Endodermal cell (in vitro differentiated cells): ENCODE measurements around the gene TTLL10. TPM values are rescaled to one million over a fixed set of nuclear protein-coding genes. Genes with fewer than 3 reads are reported as not detected.

ENCODE experiments used
- DNase-seq: peaks from one replicate; pipeline ENCODE4 v3.0.0-alpha.2; 2017
- H3K27ac ChIP-seq: 2 replicates; pipeline ENCODE4 v1.5.1; 2013; ENCODE audit warnings: mild to moderate bottlenecking, low read depth, low read length, moderate library complexity
- H3K27me3 ChIP-seq: 2 replicates; pipeline ENCODE4 v1.6.1; 2013; ENCODE audit warnings: mild to moderate bottlenecking, low read length, moderate library complexity; ENCODE audit not compliant: insufficient read depth, control insufficient read depth, poor library complexity, severe bottlenecking
- H3K36me3 ChIP-seq: 2 replicates; pipeline ENCODE4 v1.7.0; 2013; ENCODE audit warnings: mild to moderate bottlenecking, low read length, moderate library complexity; ENCODE audit not compliant: control insufficient read depth, insufficient read depth
- H3K4me1 ChIP-seq: one replicate; pipeline ENCODE4 v1.7.0; 2013; ENCODE audit warnings: low read length; ENCODE audit not compliant: control insufficient read depth, insufficient read depth
- H3K4me3 ChIP-seq: 2 replicates; pipeline ENCODE4 v1.5.1; 2013; ENCODE audit warnings: mild to moderate bottlenecking, low read length, moderate library complexity
- H3K9ac ChIP-seq: 2 replicates; pipeline ENCODE4 v1.6.1; 2013; ENCODE audit warnings: mild to moderate bottlenecking, low read length, moderate library complexity; ENCODE audit not compliant: poor library complexity, severe bottlenecking; ENCODE audit errors: extremely low read depth
- H3K9me3 ChIP-seq: 2 replicates; pipeline ENCODE4 v1.6.1; 2013; ENCODE audit warnings: mild to moderate bottlenecking, low read length, moderate library complexity; ENCODE audit not compliant: control insufficient read depth
- H3K27ac Mint-ChIP-seq: 2 replicates; pipeline ENCODE4 v1.8.0; 2020; ENCODE audit warnings: mixed read lengths
- H3K27me3 Mint-ChIP-seq: 2 replicates; pipeline ENCODE4 v1.8.0; 2021; ENCODE audit warnings: mild to moderate bottlenecking, mixed read lengths; ENCODE audit not compliant: insufficient read depth
- H3K36me3 Mint-ChIP-seq: 2 replicates; pipeline ENCODE4 v1.8.0; 2020; ENCODE audit warnings: low read depth, mixed read lengths
- H3K4me1 Mint-ChIP-seq: 2 replicates; pipeline ENCODE4 v1.8.0; 2020; ENCODE audit warnings: mixed read lengths
- H3K4me3 Mint-ChIP-seq: 2 replicates; pipeline ENCODE4 v1.8.0; 2020; ENCODE audit warnings: mild to moderate bottlenecking, moderate library complexity, mixed read lengths
- H3K9me3 Mint-ChIP-seq: 2 replicates; pipeline ENCODE4 v1.8.0; 2020; ENCODE audit warnings: mild to moderate bottlenecking, mixed read lengths
- WGBS, 2 experiments: methylation state at CpG; one replicate each; pipeline versions ENCODE4 v1.1.5 to v1.1.7; 2013; ENCODE audit warnings: missing lambda C conversion rate in 2 of 2, mixed read lengths in 1 of 2; ENCODE audit not compliant: insufficient coverage in 1 of 2, insufficient read length in 1 of 2; 5-methylcytosine and 5-hydroxymethylcytosine counted together
- total RNA-seq, 2 donors: library from RNA; stranded (reverse); fragmentation: NEBNext Ultra II Directional in 1 of 2; extraction: Animal tissue kit (Norgen Biotek cat#: 25700) in 1 of 2; gene quantifications; 2 replicates in 1 of 2; 3 replicates in 1 of 2; pipeline ENCODE4 v1.2.1, GENCODE V29; 2021
- TF ChIP-seq, protein P1 (sequence below): fragments of 200-600 bp; sonication (generic); conservative IDR thresholded peaks from 2 replicates; pipeline ENCODE4 v1.5.0; 2021; ENCODE audit warnings: antibody characterized with exemption, mild to moderate bottlenecking

TTLL10 gene
- total RNA-seq, 2 donors from 2014 or later: 0.93 to 1.2 TPM

DNA sequence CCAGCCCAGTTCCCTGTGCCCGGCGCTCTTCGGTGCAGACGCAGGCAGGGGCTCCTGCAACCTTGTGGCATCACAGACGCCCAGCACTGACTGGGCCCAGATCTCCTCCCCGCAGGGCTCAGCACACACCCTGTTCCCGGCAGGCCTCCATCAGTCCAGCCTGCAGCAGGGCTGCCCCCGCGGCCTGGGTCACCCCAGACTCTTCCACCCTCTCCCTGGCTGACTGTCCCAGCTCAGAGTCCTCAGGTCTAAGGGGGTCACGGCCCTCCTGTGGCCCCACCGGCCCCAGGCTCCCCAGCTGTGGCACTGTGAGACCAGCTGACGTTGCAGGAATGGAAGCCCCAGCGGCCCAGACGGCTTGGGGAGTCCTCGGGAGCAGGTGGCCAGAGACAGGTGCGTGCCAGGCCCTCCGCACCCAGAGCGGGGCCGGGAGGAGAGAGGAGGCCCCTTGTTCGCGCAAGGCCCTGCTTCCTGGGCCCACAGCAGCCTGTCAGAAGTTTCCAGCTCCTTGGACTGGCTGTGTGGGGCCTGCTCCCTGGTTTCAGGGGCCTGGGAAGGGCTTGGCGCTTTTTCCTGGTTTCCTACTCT, 62.6 kb downstream of the TTLL10 start:
- Mint-ChIP-seq H3K36me3 (peaks cover 14% of the 10 kb centered on the region), H3K4me1 (peaks cover 8% of the 10 kb centered on the region), H3K4me3 (no peak overlapping the region), H3K27me3 (no peaks in the 10 kb centered on the region), H3K9me3 (peaks cover 6% of the 10 kb centered on the region), H3K27ac (no peak overlapping the region)
- Histone ChIP-seq H3K27me3 (no peaks in the 10 kb centered on the region), H3K36me3 (peaks cover 3% of the 10 kb centered on the region), H3K4me1 (no peaks in the 10 kb centered on the region), H3K4me3 (no peak overlapping the region), H3K9me3 (no peaks in the 10 kb centered on the region), H3K27ac (no peak overlapping the region), H3K9ac (no peak overlapping the region)
- TF ChIP-seq, protein P1, sequence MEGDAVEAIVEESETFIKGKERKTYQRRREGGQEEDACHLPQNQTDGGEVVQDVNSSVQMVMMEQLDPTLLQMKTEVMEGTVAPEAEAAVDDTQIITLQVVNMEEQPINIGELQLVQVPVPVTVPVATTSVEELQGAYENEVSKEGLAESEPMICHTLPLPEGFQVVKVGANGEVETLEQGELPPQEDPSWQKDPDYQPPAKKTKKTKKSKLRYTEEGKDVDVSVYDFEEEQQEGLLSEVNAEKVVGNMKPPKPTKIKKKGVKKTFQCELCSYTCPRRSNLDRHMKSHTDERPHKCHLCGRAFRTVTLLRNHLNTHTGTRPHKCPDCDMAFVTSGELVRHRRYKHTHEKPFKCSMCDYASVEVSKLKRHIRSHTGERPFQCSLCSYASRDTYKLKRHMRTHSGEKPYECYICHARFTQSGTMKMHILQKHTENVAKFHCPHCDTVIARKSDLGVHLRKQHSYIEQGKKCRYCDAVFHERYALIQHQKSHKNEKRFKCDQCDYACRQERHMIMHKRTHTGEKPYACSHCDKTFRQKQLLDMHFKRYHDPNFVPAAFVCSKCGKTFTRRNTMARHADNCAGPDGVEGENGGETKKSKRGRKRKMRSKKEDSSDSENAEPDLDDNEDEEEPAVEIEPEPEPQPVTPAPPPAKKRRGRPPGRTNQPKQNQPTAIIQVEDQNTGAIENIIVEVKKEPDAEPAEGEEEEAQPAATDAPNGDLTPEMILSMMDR: no peak
- no peak for DNase-seq
- 96 to 98% methylated on average over 11 to 22 of the region's 22 CpGs for WGBS, 2 experiments

DNA sequence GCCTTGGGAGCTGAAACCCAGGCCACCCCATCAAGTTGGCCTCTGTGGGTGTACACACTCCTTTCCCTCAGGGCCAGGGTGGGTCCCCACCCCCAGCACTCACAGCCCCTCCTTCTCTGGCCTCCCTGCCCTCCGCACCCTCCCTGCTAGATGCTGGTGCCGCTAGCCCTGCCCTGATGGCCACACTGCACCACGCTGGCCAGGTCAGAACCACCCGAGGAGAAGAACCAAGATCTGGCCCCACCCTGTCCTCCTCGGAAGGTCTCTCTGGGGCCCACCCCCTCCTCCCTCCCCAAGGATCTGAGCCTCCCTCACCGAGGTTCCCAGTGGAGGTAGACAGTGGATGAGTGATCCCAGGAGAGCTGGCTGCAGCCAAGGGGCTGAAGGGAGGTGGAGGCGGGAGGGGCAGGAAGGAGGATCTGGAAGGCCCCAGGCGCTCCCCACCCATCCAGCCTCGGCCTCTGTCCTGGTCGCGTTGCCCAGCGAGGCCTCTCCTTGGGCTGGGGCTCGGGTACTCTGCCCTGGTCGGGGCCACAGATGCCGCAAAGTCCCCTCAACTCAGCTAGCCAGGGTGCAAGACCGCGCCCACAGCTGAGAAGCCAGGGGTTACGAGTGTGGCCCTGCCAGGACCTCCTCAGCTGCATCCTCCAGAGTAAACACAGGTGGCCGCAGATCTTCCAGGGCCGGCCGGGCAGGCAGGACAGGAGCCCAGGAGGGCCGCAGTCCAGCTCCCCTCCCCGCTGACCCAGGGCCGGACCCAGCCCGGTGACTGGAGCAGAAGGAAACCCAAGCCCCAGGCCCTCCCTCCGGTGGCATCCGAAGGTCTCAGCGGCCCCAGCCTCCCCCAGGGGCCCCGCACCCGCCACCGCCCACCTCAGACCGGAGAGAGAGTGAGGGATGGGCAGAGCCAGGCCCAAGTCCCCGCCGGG, 63.5 kb downstream of the TTLL10 start:
- TF ChIP-seq, protein P1: no peak
- peaks cover 6% of the 10 kb centered on the region for H3K9me3 Mint-ChIP-seq
- no peak overlapping the region for H3K27ac Mint-ChIP-seq
- peaks cover 14% of the 10 kb centered on the region for H3K36me3 Mint-ChIP-seq
- H3K27me3 Mint-ChIP-seq: no peaks in the 10 kb centered on the region
- peaks cover 8% of the 10 kb centered on the region for H3K4me1 Mint-ChIP-seq
- DNase-seq: no peak
- H3K36me3 ChIP-seq: peaks cover 3% of the 10 kb centered on the region
- H3K9ac ChIP-seq: no peak overlapping the region
- no peak overlapping the region for H3K4me3 ChIP-seq
- H3K9me3 ChIP-seq: no peaks in the 10 kb centered on the region
- WGBS, 2 experiments: 89% methylated on average over 17 to 34 of the region's 34 CpGs
- no peaks in the 10 kb centered on the region for H3K4me1 ChIP-seq
- H3K27me3 ChIP-seq: no peaks in the 10 kb centered on the region
- no peak overlapping the region for H3K4me3 Mint-ChIP-seq
- H3K27ac ChIP-seq: no peak overlapping the region

DNA sequence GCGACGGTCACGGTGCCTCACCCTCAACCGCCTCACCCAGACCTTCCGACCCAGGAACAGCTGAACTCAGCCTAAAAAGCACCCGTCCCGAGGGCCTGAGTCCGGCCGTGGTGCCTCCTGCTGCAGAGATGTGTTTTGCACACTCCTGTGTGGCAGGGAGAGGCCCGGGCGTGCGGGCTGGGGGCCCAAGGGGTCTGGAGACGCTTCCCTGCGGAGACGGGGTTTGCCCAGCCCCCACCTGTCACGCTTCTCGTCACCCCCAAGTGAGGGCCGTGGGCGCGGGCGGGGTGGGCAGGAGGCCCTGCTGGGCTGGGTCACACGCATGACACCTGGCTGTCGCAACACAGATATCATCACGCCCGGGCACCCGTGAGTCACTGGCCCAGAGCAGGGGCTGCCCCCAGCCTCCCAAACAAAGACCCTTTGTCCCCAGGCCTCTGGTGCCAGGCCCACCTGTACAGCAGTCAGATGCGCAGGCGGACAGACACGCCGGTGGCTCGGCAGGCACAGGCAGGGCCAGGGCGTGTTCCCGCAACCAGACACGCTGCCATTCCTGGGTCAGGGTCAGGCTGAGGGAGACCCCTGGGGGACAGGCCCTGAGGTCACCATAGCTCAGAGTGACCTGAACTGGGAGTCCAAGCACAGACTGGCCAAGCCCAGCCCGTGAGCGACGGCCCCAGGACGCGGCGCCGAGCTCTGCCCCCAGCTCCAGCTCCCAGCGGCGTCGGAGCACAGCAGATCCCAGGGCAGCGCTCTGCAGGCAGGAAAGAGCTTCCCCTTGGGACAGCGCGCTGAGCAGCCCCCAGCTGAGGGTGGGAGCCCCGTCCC, 64.4 kb downstream of the TTLL10 start:
- no peaks in the 10 kb centered on the region for H3K27me3 ChIP-seq
- Mint-ChIP-seq H3K27ac (no peak overlapping the region), H3K36me3 (peaks cover 14% of the 10 kb centered on the region), H3K9me3 (peaks cover 6% of the 10 kb centered on the region), H3K4me3 (no peak overlapping the region), H3K27me3 (no peaks in the 10 kb centered on the region), H3K4me1 (peaks cover 8% of the 10 kb centered on the region)
- no peaks in the 10 kb centered on the region for H3K4me1 ChIP-seq
- H3K9ac ChIP-seq: no peak overlapping the region
- TF ChIP-seq, protein P1: no peak
- no peak overlapping the region for H3K4me3 ChIP-seq
- no peaks in the 10 kb centered on the region for H3K9me3 ChIP-seq
- no peak for DNase-seq
- H3K36me3 ChIP-seq: no peaks in the 10 kb centered on the region
- H3K27ac ChIP-seq: peak overlapping the region; percentile 22
- 93 to 94% methylated on average over 29 to 48 of the region's 48 CpGs for WGBS, 2 experiments
